GM19328 (cell line): ENCODE measurements around the gene SAP30L.

Source experiments
- ATAC-seq: cut with Tn5 transposase; IDR thresholded peaks from one replicate; pipeline ENCODE4 v1.9.1; 2021; ENCODE audit warnings: mild to moderate bottlenecking, moderate library complexity; ENCODE audit not compliant: unreplicated experiment

SAP30L gene

GRCh38 chr5:154419236-154419635 is 26.6 kb upstream of the SAP30L start:
- ATAC-seq, result no peak

GRCh38 chr5:154421868-154422267 is 23.9 kb upstream of the SAP30L start:
- no peak for ATAC-seq

GRCh38 chr5:154422298-154422697 is 23.5 kb upstream of the SAP30L start:
- ATAC-seq, result no peak

GRCh38 chr5:154428208-154428607 is 17.6 kb upstream of the SAP30L start:
- ATAC-seq, result no peak

- ATAC-seq, result no peak
These were observed 16.5 kb upstream of the SAP30L start for GRCh38 chr5:154429341-154429740.

GRCh38 chr5:154430466-154430865 is 15.3 kb upstream of the SAP30L start:
- ATAC-seq, result no peak

GRCh38 chr5:154430961-154431630 is 14.7 kb upstream of the SAP30L start:
- ATAC-seq, result no peak

GRCh38 chr5:154435226-154435625 is 10.6 kb upstream of the SAP30L start:
- ATAC-seq, result no peak

GRCh38 chr5:154437281-154437965 is 8.4 kb upstream of the SAP30L start:
- ATAC-seq, result no peak

- ATAC-seq, result no peak
These were observed 5.3 kb upstream of the SAP30L start for GRCh38 chr5:154440540-154440939.

- no peak for ATAC-seq
These were observed 3.0 kb upstream of the SAP30L start for GRCh38 chr5:154442801-154443200.

GRCh38 chr5:154444556-154445421 is 1.0 kb upstream of the SAP30L start:
- ATAC-seq, result no peak

- peak; percentile 8 for ATAC-seq
These were observed 645 bp downstream of the SAP30L start for GRCh38 chr5:154446195-154447088.

GRCh38 chr5:154447089-154447725 is 1.4 kb downstream of the SAP30L start:
- ATAC-seq, result no peak

GRCh38 chr5:154449786-154450185 is 4.0 kb downstream of the SAP30L start:
- no peak for ATAC-seq

GRCh38 chr5:154451957-154452356 is 6.2 kb downstream of the SAP30L start:
- no peak for ATAC-seq

GRCh38 chr5:154455585-154455984 is 9.8 kb downstream of the SAP30L start:
- no peak for ATAC-seq

- ATAC-seq, result no peak
These were observed 10.7 kb downstream of the SAP30L start for GRCh38 chr5:154456540-154456939.

GRCh38 chr5:154459015-154459414 is 13.2 kb downstream of the SAP30L start:
- ATAC-seq, result no peak

- no peak for ATAC-seq
These were observed 14.4 kb downstream of the SAP30L start for GRCh38 chr5:154460172-154460571.
